GM18499 (cell line): ENCODE data around the gene PTPRA.

Experiments used
- ATAC-seq: cut with Tn5 transposase; IDR thresholded peaks from one replicate; pipeline ENCODE4 v1.9.1; 2021; ENCODE audit warnings: moderate number of reproducible peaks; ENCODE audit not compliant: insufficient read depth, unreplicated experiment

PTPRA gene

DNA sequence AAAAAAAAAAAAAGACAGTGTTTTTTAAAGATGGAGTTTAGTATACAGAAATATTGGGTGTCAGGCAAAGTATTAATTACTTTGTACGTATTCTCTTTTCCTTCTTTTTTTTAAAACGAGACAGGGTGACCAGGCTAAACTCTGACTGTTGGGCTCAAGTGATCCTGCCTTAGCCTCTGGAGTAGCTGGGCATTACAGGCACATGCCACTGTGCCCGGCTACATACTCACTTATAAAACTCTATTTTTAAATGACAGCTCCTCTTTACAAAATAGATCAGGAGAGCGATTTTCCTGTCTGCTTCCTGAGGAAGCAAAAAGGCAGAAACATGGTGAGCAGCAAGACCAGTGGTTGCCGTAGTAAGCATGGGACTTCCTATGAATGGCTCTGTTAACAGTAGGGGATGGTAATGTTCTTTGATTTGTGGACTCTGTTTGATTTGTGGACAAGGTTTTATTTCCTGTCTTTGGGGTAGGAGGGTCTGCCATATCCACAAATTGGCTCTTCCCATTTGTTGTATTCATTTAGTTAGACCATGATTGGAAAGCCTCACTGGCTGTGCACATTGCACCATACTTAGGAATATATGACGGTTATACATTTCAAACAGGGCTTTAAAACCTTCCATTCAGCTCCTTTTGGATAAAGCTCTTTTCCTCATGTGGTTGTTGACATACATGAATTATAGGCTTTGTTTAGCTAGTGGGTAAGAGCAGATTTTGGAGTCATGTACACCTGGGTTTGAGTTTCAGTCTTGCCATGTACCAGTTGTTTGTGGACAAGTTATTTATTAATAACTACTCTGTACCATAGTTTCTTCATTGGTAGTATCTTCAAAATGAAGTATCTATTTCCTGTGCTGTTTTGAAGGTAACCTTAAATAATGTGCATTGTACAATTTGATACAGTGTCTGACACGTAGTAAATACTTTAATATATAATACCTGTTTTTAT is 45.1 kb downstream of the PTPRA start:
- no peak for ATAC-seq

DNA sequence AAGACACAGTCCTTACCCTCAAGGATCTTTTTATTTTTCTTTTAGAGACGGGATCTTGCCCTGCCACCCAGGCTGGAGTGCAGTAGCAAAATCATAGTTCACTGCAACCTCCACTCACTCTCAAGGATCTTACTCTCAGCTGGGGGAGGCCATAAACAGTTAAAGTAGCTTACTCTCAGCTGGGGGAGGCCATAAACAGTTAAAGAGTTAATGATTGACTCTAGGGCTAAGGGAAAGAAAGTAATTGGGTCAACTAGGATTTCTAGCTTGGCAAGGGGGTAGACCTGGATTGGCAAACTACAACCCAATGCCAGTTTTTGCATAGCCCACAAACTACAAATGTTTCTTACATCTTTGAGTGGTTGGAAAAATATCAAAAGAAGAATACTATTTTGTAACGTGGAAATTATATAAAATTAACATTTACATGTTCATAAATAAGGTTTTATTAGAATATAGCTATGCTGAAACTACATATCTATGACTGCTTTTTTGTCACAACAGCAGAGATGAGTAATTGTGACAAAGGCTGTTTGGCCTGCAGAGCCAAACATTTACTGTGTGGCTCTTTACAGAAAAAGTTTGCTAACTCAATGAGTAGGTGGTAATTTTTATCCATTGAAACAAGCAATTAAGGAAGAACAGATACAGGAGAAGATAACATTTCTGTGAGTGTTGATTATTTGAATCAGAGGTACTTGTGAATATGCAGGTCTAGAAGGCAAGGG is 46.4 kb downstream of the PTPRA start:
- no peak for ATAC-seq

DNA sequence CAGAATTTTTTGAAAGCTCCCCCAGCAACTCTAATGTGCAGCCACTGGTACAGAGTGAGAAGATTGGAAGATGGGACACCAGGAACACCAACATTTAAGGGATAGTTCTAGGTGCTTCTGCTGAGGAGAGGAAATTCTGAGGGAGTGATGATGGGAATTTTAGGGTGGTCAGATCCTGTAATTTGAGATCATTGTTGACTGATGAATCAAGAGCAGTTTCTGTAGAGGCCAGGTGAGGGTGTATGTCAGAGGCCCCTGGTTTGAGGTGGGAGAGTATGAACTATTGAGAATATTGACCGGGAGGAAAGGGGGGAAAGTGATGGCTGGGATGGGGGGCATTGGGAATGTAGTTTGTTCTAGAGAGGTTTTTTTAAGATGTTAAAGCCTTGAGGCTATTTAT is 47.2 kb downstream of the PTPRA start:
- no peak for ATAC-seq

DNA sequence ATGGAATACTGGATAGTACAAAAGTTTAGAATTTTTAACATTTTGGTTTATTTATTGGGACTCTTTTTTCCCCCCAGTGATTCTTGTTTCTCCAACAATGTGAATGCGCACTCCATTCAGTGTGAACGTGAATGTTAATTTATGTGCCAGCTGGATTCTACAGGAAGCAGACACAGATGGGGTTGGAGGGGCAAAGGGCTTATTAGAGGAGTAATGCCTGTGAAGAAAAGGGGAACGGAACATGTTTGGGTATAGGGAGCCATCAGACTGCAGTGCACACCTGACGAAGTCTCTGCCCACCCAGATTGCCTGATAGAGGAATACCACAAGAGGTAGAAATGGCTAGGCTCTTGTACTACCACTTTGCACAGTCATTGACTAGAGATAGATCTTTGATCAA is 48.2 kb downstream of the PTPRA start:
- no peak for ATAC-seq

DNA sequence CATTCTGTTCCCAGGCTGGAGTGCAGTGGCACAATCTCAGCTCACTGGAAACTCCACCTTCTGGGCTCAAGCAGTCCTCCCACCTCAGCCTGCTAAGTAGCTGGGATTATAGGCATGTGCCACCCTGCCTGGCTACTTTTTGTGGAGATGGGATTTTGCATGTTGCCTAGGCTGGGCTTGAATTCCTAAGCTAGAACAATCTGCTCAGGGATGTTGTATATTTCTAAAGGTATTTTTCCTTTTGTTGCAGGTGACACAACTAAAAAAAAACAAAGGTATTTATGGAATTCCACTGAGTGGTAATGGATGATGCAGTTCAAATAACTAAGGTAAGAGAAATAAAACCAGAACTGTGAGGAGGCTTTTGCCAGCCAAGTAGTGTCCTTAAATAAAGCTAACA is 49.7 kb downstream of the PTPRA start:
- no peak for ATAC-seq

DNA sequence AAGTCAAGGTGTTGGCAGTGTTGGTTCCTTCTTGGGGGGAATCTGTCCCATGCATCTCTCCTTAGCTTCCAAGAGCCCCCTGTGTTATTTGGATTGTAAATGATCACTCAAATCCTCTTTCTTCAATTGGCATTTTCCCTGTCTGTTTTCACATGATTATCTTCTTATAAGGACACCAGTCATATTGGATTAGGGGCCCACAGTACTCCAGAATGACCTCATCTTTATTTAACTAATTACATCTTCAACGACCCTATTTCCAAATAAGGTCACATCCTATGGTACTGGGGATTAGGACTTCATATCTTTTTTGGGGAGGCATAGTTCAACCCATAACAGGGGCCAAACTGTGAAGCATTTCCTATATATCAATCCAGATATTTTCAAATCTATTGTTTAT is 57.3 kb downstream of the PTPRA start:
- no peak for ATAC-seq

DNA sequence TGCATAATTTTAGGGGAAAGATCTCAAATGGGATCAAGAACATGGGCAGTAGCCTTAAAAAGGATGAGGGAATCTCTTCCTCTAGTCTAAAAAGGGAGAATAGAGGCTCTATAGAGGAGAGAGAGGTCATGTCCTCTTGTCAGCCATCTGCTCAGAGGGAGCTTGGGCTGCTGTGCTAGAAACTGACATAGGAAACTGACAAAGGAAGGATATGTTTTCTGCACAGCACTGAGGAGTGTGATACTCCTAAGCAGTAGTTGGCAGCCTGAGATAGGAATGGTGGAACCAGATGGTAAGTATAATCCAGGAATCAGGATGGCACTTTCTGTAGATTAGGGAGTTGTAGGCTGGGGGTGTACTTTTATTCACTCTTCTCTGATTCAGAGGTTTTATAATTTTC is 59.2 kb downstream of the PTPRA start:
- ATAC-seq, result no peak

DNA sequence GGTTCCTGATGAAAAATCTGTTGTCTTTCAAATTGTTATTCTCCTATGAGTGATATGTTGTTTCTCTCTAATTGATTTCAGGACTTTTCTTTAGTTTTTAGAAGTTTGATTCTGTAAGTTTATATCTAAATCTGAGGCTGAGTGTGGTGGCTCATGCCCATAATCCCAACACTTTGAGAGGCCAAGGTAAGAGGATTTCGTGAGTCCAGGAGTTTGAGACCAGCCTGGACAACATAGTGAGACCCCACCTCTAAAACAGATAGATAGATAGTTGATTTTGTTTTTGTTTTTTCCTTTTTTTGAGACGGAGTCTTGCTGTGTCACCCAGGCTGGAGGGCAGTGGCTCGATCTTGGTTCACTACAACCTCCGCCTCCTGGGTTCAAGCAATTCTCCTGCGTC is 64.6 kb downstream of the PTPRA start:
- ATAC-seq, result no peak

DNA sequence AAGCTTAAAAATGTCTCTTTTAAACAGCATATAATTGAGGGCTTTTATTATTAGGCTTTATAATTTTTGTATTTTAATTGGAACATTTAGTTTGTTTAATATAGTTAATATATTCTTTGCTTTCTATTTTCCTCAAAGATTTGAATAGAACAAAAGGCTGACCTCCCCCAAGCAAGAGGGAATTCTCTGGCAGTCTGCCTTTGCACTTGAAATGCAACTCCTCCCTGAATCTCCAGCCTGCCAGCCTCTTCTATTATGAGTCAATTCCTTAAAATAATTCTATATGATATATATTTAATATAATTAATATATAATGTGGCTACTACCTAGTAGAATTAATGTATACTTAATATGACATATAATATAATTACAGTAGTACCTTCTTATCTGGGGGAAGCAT is 69.2 kb downstream of the PTPRA start:
- no peak for ATAC-seq

DNA sequence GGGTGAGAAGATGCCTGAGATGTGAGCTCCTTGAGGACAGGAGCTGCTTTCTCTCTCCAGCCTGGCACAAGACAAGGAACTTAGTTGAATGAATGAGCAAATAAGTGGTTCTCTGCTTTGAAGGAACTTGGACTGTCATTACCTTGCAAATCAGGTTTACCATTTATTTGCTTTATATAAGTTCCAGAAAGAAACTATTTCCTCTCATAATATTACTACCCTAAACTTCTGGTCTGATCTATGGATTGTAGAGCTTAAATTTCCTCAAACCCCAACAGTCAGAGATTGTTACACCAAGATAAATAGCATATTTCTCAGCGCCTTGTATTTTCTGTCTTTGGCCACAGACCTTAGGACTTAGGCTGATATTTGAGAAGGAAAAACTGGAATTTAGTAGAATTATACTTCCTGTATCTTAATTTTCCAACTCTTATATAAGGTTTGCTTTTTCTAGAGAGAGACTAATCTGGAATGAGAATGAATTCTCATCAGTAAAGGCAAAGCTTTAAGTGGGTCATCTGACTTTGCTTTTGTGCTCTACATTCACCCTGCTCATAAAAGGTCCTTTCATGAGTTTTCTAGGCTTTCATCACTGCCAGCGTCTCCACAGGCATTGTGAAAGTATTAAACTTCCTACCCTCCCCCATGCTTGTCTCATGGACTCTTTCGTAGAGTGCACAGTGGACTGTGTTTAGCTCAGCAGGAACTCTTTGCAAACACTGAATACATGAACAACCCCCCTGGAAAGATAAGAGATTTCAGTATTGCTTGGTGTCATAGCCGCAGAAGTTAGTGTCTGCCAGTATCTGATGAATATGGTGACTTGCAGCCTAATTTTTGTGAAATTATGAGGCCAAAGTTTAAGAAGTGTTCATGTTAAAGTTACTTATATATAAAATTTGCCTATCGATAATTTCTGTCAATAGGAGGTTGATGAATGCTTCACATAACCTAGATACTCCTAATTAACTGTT is 74.0 kb downstream of the PTPRA start:
- no peak for ATAC-seq

DNA sequence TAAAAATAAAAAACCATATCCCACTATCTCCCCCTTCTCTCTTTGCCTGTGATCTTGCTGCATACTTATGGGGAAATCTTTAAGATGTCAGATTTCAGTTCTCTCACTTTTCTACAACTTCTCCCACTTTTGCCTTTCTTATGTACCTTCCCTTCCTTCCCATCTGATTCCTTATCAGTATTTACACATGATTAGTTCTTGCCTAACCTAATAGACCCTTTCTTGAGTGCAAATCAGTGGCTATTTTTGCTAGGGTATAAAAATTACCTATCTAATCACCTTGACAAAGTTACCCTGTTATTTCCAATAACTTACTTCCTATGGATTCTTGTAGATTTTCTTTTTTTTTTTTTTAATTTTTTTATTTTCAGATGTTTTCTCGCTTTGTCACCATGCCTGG is 75.7 kb downstream of the PTPRA start:
- ATAC-seq, result no peak

DNA sequence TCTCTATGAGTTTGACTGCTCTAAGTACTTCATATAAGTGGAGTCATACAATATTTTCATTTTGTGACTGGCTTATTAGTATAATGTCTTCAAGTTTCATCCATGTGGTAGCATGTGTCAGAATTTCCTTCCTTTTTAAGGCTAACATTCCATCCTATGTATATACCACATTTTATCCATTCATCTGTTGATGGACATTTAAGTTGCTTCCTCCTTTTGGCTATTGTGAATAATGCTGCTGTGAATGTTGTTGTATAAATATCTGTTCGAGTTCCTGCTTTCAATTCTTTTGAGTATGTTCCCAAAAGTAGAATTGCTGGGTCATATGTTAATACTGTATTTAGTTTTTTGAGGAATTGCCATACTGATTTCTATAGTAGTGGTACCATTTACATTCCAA is 79.5 kb downstream of the PTPRA start:
- no peak for ATAC-seq

DNA sequence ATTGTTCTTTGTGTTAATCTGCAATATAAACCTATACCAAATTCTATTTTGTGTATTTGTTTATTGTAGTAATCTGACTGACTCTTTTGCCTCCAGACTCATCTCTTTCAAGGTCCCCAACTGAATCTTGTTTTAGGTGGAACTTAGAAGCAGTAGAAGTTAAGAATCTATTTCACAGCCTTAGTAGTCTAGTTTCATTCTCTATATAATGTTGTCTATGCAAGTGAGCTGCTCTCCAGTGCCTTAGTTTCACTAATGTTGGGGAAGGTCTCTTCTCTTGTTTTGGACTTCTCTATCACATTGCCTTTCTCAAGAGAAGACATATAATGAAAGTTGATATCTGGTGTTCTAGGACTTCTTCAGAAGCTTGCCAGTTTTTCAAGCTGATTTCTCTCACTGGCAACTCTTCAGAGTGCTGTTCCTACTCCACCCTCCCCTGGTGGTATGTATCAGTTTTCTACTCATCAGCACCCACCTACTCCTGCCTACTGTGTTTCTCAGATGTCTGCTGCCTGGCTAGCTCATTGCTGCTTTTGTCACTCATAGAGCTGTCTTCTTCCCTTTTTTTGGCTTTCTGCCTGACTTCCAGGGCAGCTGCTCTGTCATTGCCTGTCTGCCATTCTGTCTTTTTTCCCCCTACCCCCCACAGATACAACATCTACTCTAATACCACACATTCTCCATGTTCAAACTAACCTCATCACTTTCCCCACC is 82.1 kb downstream of the PTPRA start:
- no peak for ATAC-seq

DNA sequence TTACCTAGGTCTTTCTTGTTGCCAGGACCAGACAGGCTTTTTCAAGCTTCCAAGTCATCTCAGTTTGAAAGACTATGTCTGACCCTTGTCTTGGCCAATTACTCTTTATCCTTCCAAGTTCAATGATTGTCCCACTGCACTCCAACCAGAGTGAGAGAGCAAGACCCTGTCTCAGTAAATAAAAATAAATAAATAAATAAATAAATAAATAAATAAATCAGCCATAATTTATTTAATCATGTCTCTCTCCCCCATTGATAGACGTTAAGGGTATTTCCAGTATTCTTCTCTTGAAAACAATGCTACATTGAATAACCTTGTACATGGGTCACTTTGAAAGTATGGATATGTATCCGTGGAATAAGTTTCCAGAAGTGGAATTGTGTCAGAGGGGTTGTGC is 83.2 kb downstream of the PTPRA start:
- ATAC-seq, result no peak

DNA sequence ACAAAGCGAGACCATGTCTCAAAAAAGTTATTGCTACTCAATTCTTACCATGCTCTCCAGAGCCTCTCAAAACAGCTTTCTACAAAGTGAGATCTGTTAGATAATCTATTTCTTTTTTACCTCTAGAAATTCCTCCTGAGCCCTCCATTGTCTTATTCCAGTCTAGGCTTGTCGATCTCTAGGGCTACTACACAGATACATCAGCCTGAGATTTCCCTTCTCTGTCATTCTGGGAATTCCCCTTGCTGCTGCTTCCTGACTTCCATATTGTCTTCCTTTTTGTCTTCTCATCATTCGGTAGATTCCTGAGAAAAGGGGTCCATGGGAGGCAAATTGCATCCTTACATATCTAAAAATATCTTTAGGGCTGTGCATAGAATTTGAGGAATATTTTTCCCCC is 94.6 kb downstream of the PTPRA start:
- no peak for ATAC-seq

DNA sequence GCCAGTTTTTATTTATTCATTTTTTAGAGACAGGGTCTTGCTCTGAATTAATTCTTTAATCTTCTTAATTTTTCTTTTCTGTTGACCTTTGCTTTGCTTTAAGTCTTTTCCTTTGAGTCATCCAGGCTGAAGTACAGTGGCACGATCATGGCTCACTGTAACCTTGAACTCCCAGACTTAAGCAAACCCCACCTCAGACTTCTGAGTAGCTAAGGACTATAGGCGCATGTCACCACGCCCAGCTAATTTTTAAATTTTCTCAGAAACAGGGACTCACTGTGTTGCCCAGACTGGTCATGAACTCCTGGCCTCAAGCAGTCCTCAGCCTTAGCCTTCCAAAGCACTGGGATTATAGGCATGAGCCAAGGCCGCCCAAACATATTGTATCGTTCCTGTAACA is 98.8 kb downstream of the PTPRA start:
- no peak for ATAC-seq

DNA sequence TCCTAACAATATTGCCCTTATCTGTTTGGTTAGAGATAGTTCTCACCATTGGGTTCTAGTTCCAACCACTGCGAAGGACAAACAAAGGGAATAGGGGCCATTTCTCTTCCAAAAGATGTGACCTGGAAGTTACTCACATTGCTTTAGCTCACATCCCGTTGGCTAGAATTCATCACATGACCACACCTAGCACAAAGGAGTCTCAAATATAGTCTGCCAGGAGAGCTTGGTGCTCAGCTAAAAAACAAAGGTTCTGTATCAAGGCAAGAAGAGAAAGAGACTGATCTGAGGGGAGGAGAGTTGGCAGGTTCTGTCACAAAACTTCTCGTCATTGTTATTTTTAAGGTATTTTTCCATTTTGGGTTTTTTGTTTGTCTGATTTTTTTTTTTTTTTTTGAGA is 100.3 kb downstream of the PTPRA start:
- no peak for ATAC-seq

DNA sequence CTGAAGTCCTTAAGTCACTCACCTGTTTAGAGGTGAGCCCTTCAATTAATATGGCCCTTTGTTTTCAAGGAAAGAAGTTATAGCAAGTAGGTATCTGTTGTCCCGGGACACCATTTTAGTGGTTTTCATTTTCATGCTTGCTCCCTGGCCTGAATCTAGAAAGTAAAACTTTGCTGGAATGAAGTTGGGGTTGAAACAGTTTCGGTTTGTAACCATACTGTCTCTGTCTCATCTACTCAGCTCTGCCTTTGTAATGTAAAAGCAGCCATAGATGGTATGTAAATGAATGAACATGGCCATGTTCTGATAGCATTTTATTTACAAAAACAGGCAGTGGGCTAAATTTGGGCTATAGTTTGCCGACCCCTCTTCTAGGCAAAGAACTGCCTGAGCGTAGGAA is 105.2 kb downstream of the PTPRA start:
- ATAC-seq, result no peak

DNA sequence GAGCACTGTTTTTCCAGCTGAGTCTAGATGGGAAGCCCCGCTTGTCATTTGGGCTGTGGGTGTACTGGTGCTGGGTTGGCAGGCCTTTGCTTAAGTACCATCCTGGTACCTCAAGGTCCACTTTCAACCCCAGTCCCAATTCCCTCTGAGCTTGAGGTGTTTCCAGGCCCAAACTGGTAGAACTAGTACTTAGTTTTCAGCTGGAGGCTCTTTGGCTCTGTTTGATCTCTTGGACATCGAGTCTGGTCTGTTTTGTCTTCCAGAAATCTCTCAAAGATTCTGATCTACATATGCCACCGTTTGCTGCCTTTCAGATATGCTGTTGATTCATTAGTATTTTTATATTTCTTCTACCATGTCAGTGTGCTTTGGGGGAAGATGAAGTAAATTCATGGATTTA is 108.4 kb downstream of the PTPRA start:
- ATAC-seq, result no peak

DNA sequence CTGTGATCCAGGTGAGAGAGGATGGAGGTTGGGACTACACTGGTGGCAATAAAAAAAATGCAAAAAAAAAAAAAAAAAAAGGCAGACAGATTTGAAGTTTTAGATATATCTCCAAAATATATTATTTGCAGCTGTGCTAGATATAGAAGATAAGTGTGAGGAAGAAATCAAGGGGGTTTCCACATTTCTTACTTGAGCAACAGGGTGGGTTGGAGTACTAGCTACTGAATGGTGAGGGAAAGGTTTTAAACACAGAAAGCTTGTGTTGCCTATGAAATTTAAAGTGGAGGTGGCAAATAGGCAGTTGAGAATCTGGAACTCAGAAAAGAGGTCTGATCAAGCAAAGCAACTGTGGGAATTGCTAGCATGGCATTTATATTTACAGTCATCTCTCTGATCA is 110.2 kb downstream of the PTPRA start:
- ATAC-seq, result no peak
